ENCODE results near the gene EZH1. TPM values are rescaled to one million over a fixed set of nuclear protein-coding genes. Genes with fewer than 3 reads are reported as not detected.

EZH1 gene
- total and polyA plus RNA-seq, 10 of the 15 experiments (the other 5 are each of a cell fraction or from before 2014, with no cell fraction given) = 6.1 to 43.3 (median 16.8) TPM

DNA sequence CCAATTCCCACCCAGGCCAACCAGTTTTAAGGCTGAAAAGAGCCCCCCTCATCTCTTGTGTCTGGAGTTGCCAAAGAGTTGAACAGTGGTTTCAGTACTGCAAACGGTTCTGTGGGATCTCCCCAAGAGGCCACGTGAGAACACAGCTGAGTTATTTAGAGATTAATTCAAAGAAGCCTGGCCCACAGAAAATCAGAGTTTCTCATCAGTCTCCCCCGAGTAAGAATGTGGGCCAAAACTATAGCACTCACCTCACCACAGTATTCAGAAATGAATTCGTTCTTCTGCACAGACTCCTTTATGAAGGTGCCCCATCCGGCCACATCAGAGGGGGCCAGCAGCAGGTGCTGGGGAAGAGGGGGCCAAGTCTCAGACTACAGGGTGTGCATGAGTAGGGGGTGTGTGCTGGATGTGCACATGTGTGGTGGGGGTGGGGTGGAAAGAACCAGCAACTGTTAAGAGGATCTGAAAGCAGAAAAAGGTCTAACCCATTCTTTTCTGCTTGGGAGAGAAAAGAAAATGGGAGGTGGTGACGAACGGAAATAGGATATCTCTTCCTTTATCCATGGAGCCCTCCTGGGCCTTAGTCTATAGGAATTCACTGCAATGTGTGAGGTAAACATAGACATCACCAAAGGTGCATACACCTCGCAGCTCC is 39.9 kb downstream of the EZH1 start:
- Histone ChIP-seq H3K9ac (ENCODE audit: control insufficient read depth, insufficient read depth, low read length) (peak overlapping the region; percentile 55; the same call in 1 of the 2 replicates), H4K20me1 (ENCODE audit: control insufficient read depth, insufficient read depth) (no peaks in the 10 kb centered on the region), H3K27ac (ENCODE audit: control insufficient read depth, insufficient read depth) (peak overlapping the region; percentile 92), H3K4me2 (ENCODE audit: control insufficient read depth, insufficient read depth) (peak overlapping the region; percentile 92), H3K9me3 (replicated peaks; ENCODE audit: control insufficient read depth, insufficient read depth, low read length) (no peaks in the 10 kb centered on the region), H3K4me3 (peak overlapping the region; percentile 46; the same call in 1 of the 2 replicates), H3K79me2 (ENCODE audit: control insufficient read depth, insufficient read depth, low read length) (no peaks in the 10 kb centered on the region; the same call in 1 of the 2 replicates), H3K36me3 (ENCODE audit: control insufficient read depth in 2 of 2, insufficient read depth in 2 of 2, low read length in 1 of 2) (peaks cover 7 to 29% of the 10 kb centered on the region in 2 experiments), H3K27me3 (replicated peaks in 1 of 2; ENCODE audit: control insufficient read depth in 2 of 2, insufficient read depth in 2 of 2, low read length in 1 of 2) (no peaks in the 10 kb centered on the region), H3K4me1 (ENCODE audit: control insufficient read depth, insufficient read depth, low read length) (peaks cover 50% of the 10 kb centered on the region), H2AFZ (ENCODE audit: control insufficient read depth, low read depth, low read length) (peak overlapping the region; percentile 7; the same call in 1 of the 2 replicates)
- SMC1A ChIA-PET (ENCODE audit: uncharacterized antibody, unreplicated experiment) = interaction anchor here (0.6 to 4.3 kb wide), 10 partner anchors 9 to 220 kb away, joined by 3 to 28 read pairs (median 5); partner anchors contain the start of genes CCR10, PLEKHH3 and RAMP2
- ATAC-seq (peak; percentile 92), DNase-seq (ENCODE audit: low read depth, low spot score) (peak; percentile 94), FAIRE-seq (peak; percentile 95)
- RAD21 ChIA-PET (ENCODE audit: unreplicated experiment) = interaction anchor here (1.0 to 2.4 kb wide), 11 partner anchors 21 to 126 kb away, joined by 3 to 19 read pairs (median 5); partner anchors contain the start of genes CCR10, PLEKHH3, PSMC3IP and VPS25
- BruUV-seq (replicated peaks) = no TSS peak
- intact Hi-C loops (cut with micrococcal nuclease; ENCODE audit: unreplicated experiment) = no loop called here
- 0% methylated on average over 8 of the region's 8 CpGs for WGBS (ENCODE audit: insufficient coverage, insufficient replicate concordance, low lambda C conversion rate, missing lambda C conversion rate)
- POLR2A ChIA-PET = interaction anchor here (0.9 to 2.6 kb wide), 11 partner anchors 14 to 127 kb away, joined by 3 to 12 read pairs (median 3); no protein-coding TSS in a partner anchor
- in situ Hi-C loops (cut with MboI) = no loop called here
- CTCF ChIA-PET = interaction anchor here (0.6 to 3.8 kb wide), 13 partner anchors 9 to 387 kb away, joined by 3 to 17 read pairs (median 5); partner anchors contain the start of genes CNTNAP1, PLEKHH3 and PSMC3IP
- TF ChIP-seq YY1 (IDR thresholded peaks at IDR 0.05; ENCODE audit: low read depth, low read length) = 0 out of 2 replicates have a peak, but pooled peaks have one; percentile 31
- TF ChIP-seq, protein P1, sequence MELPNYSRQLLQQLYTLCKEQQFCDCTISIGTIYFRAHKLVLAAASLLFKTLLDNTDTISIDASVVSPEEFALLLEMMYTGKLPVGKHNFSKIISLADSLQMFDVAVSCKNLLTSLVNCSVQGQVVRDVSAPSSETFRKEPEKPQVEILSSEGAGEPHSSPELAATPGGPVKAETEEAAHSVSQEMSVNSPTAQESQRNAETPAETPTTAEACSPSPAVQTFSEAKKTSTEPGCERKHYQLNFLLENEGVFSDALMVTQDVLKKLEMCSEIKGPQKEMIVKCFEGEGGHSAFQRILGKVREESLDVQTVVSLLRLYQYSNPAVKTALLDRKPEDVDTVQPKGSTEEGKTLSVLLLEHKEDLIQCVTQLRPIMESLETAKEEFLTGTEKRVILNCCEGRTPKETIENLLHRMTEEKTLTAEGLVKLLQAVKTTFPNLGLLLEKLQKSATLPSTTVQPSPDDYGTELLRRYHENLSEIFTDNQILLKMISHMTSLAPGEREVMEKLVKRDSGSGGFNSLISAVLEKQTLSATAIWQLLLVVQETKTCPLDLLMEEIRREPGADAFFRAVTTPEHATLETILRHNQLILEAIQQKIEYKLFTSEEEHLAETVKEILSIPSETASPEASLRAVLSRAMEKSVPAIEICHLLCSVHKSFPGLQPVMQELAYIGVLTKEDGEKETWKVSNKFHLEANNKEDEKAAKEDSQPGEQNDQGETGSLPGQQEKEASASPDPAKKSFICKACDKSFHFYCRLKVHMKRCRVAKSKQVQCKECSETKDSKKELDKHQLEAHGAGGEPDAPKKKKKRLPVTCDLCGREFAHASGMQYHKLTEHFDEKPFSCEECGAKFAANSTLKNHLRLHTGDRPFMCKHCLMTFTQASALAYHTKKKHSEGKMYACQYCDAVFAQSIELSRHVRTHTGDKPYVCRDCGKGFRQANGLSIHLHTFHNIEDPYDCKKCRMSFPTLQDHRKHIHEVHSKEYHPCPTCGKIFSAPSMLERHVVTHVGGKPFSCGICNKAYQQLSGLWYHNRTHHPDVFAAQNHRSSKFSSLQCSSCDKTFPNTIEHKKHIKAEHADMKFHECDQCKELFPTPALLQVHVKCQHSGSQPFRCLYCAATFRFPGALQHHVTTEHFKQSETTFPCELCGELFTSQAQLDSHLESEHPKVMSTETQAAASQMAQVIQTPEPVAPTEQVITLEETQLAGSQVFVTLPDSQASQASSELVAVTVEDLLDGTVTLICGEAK (IDR thresholded peaks at IDR 0.05; ENCODE audit: borderline replicate concordance) = no peak; the same call in 1 of the 2 replicates
- TF ChIP-seq, protein P2, sequence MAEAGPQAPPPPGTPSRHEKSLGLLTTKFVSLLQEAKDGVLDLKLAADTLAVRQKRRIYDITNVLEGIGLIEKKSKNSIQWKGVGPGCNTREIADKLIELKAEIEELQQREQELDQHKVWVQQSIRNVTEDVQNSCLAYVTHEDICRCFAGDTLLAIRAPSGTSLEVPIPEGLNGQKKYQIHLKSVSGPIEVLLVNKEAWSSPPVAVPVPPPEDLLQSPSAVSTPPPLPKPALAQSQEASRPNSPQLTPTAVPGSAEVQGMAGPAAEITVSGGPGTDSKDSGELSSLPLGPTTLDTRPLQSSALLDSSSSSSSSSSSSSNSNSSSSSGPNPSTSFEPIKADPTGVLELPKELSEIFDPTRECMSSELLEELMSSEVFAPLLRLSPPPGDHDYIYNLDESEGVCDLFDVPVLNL (IDR thresholded peaks at IDR 0.05; ENCODE audit: low read depth, low read length) = no peak
- TF ChIP-seq, protein P3, sequence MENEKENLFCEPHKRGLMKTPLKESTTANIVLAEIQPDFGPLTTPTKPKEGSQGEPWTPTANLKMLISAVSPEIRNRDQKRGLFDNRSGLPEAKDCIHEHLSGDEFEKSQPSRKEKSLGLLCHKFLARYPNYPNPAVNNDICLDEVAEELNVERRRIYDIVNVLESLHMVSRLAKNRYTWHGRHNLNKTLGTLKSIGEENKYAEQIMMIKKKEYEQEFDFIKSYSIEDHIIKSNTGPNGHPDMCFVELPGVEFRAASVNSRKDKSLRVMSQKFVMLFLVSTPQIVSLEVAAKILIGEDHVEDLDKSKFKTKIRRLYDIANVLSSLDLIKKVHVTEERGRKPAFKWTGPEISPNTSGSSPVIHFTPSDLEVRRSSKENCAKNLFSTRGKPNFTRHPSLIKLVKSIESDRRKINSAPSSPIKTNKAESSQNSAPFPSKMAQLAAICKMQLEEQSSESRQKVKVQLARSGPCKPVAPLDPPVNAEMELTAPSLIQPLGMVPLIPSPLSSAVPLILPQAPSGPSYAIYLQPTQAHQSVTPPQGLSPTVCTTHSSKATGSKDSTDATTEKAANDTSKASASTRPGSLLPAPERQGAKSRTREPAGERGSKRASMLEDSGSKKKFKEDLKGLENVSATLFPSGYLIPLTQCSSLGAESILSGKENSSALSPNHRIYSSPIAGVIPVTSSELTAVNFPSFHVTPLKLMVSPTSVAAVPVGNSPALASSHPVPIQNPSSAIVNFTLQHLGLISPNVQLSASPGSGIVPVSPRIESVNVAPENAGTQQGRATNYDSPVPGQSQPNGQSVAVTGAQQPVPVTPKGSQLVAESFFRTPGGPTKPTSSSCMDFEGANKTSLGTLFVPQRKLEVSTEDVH (IDR thresholded peaks at IDR 0.05; ENCODE audit: low read depth, partially characterized antibody) = peak; percentile 61
- TF ChIP-seq RUNX3 (IDR thresholded peaks at IDR 0.05; ENCODE audit: low read length) = peak; percentile 100
- TF ChIP-seq BHLHE40 (IDR thresholded peaks at IDR 0.05; ENCODE audit: borderline replicate concordance in 1 of 2, low read depth in 2 of 2, low read length in 1 of 2) = peak; percentile 97
- peak; percentile 83 for TF ChIP-seq CREB1 (IDR thresholded peaks at IDR 0.05; ENCODE audit: low read depth)
- no peak for TF ChIP-seq WRNIP1 (IDR thresholded peaks at IDR 0.05; ENCODE audit: borderline replicate concordance, low read depth, low read length)
- TF ChIP-seq SMAD1 (IDR thresholded peaks at IDR 0.05; ENCODE audit: low read depth, partially characterized antibody) = peak; percentile 79
- TF ChIP-seq SUPT20H (IDR thresholded peaks at IDR 0.05; ENCODE audit: borderline replicate concordance, control insufficient read depth, low read depth, low read length) = no peak
- TF ChIP-seq, protein P4, sequence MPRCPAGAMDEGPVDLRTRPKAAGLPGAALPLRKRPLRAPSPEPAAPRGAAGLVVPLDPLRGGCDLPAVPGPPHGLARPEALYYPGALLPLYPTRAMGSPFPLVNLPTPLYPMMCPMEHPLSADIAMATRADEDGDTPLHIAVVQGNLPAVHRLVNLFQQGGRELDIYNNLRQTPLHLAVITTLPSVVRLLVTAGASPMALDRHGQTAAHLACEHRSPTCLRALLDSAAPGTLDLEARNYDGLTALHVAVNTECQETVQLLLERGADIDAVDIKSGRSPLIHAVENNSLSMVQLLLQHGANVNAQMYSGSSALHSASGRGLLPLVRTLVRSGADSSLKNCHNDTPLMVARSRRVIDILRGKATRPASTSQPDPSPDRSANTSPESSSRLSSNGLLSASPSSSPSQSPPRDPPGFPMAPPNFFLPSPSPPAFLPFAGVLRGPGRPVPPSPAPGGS (IDR thresholded peaks at IDR 0.05; ENCODE audit: borderline replicate concordance, insufficient read depth, low read depth, low read length, poor library complexity, severe bottlenecking) = peak; percentile 97
- peak; percentile 91 for TF ChIP-seq NR2F1 (conservative IDR thresholded peaks at IDR 0.05)

All from GM12878 (cell line).